ENCODE results near the gene PIP5K1B.

DNA sequence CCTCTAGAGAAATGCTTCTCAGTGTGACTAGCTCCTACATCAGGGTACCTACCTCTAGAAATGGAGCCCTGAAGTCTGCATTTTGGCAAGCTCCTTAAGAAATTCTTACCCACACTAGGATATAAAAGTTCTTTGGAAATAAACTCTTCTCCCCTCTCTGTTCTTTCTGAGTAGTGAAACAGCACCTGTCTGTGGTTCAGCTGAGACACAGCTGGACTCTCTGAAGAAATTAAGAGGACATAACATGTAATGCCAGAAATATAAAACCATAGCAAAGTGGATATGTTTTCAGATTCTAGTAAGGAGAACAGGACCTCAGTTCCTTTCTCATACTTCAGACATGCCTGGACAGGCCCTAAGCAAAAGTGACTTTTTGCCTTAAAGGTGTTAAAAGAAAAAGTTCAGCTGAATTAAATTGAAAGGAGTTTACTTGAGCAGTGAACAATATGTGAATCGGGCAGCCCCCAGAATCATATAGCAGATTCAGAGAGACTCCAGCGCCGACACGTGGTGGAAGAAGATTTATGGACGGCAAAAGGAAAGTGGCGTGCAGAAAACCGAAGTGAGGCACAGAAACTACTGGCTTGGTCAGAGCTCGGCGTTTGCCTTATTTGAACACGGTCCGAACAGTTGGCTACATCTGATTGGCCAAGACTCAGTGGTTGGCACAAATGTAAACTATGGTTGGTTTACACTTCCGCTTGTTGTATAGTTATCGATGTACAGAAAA, 244.4 kb downstream of the PIP5K1B start:
- TF ChIP-seq, protein P1, sequence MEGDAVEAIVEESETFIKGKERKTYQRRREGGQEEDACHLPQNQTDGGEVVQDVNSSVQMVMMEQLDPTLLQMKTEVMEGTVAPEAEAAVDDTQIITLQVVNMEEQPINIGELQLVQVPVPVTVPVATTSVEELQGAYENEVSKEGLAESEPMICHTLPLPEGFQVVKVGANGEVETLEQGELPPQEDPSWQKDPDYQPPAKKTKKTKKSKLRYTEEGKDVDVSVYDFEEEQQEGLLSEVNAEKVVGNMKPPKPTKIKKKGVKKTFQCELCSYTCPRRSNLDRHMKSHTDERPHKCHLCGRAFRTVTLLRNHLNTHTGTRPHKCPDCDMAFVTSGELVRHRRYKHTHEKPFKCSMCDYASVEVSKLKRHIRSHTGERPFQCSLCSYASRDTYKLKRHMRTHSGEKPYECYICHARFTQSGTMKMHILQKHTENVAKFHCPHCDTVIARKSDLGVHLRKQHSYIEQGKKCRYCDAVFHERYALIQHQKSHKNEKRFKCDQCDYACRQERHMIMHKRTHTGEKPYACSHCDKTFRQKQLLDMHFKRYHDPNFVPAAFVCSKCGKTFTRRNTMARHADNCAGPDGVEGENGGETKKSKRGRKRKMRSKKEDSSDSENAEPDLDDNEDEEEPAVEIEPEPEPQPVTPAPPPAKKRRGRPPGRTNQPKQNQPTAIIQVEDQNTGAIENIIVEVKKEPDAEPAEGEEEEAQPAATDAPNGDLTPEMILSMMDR (IDR thresholded peaks at IDR 0.05): peak; percentile 17
- no peak for TF ChIP-seq EZH2 (IDR thresholded peaks at IDR 0.05; ENCODE audit: borderline replicate concordance, insufficient read depth, low read depth, low read length, poor library complexity, severe bottlenecking)

Data from B cell (primary cell).